ENCODE measurements around the gene ACP2.

DNA sequence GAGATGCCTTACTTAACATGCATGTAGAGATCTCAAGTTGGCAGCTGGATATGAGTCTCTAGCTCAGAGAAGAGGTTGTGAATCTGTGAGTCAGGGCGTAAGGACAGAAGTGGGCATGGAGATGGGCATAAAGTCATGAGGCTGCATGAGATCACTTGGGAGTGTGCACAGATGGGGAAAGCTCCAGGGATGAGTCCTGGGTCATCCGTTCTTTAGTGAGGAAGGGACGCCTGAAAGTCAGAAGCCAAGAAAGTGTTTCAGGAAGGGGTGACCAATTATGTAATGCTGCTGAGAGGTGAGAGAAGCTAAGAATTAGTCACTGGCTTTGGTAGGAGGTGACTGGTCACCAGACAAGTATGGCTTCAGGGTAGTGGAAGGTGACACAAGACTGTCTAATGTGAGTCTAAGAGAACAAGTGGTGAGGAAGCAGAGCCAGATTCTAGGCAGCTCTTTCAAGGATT is 6.7 kb downstream of the ACP2 start:
- TF ChIP-seq ZNF138 (tag by site-specific recombination; IDR thresholded peaks at IDR 0.05; ENCODE audit: borderline replicate concordance) (no peak), BCL11A (tag by site-specific recombination; IDR thresholded peaks at IDR 0.05; ENCODE audit: low read depth) (no peak), PRDM1 (tag by site-specific recombination; IDR thresholded peaks at IDR 0.05) (no peak), ZNF302 (tag by site-specific recombination; IDR thresholded peaks at IDR 0.05; ENCODE audit: low read depth) (no peak), ZBTB6 (tag by site-specific recombination; IDR thresholded peaks at IDR 0.05) (no peak), CTCF (tag by site-specific recombination; IDR thresholded peaks at IDR 0.05) (no peak), ZNF529 (tag by site-specific recombination; IDR thresholded peaks at IDR 0.05; ENCODE audit: insufficient replicate concordance) (no peak)
- TF ChIP-seq, protein P1, sequence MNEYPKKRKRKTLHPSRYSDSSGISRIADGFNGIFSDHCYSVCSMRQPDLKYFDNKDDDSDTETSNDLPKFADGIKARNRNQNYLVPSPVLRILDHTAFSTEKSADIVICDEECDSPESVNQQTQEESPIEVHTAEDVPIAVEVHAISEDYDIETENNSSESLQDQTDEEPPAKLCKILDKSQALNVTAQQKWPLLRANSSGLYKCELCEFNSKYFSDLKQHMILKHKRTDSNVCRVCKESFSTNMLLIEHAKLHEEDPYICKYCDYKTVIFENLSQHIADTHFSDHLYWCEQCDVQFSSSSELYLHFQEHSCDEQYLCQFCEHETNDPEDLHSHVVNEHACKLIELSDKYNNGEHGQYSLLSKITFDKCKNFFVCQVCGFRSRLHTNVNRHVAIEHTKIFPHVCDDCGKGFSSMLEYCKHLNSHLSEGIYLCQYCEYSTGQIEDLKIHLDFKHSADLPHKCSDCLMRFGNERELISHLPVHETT (tag by site-specific recombination; IDR thresholded peaks at IDR 0.05) = no peak
- TF ChIP-seq, protein P2, sequence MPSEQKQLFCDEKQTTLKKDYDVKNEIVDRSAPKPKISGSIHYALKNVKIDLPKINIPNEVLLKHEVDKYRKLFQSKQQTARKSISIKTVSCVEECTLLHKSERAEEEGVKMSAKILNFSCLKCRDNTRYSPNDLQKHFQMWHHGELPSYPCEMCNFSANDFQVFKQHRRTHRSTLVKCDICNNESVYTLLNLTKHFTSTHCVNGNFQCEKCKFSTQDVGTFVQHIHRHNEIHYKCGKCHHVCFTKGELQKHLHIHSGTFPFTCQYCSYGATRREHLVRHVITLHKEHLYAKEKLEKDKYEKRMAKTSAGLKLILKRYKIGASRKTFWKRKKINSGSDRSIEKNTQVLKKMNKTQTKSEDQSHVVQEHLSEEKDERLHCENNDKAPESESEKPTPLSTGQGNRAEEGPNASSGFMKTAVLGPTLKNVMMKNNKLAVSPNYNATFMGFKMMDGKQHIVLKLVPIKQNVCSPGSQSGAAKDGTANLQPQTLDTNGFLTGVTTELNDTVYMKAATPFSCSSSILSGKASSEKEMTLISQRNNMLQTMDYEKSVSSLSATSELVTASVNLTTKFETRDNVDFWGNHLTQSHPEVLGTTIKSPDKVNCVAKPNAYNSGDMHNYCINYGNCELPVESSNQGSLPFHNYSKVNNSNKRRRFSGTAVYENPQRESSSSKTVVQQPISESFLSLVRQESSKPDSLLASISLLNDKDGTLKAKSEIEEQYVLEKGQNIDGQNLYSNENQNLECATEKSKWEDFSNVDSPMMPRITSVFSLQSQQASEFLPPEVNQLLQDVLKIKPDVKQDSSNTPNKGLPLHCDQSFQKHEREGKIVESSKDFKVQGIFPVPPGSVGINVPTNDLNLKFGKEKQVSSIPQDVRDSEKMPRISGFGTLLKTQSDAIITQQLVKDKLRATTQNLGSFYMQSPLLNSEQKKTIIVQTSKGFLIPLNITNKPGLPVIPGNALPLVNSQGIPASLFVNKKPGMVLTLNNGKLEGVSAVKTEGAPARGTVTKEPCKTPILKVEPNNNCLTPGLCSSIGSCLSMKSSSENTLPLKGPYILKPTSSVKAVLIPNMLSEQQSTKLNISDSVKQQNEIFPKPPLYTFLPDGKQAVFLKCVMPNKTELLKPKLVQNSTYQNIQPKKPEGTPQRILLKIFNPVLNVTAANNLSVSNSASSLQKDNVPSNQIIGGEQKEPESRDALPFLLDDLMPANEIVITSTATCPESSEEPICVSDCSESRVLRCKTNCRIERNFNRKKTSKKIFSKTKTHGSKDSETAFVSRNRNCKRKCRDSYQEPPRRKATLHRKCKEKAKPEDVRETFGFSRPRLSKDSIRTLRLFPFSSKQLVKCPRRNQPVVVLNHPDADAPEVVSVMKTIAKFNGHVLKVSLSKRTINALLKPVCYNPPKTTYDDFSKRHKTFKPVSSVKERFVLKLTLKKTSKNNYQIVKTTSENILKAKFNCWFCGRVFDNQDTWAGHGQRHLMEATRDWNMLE (tag by site-specific recombination; conservative IDR thresholded peaks at IDR 0.05; ENCODE audit: low read depth) = no peak
